ENCODE results near the gene TTF2.

GRCh38 chr1:117137281-117137855 lies 77.2 kb downstream of the TTF2 start:
- TF ChIP-seq SPI1 (IDR thresholded peaks at IDR 0.05; ENCODE audit: low read depth, low read length) (no peak), POLR2A (IDR thresholded peaks at IDR 0.05; ENCODE audit: low read depth, low read length) (no peak)

Measured in GM12891 (cell line).